WTC11 (cell line): ENCODE measurements around the gene CASD1. TPM values are rescaled to one million over a fixed set of nuclear protein-coding genes. Genes with fewer than 3 reads are reported as not detected.

Experiments
- ATAC-seq: fragments of 200-7000 bp; cut with Tn5 transposase; 2 replicates; pipeline ENCODE4 v1.10.0; 2021; ENCODE audit warnings: mild to moderate bottlenecking, moderate library complexity
- CTCF ChIA-PET: fragments of 300-600 bp; sonication (Branson Sonifier 250); formaldehyde crosslinking; loops from one replicate; lab custom pipeline; 2021; ENCODE audit warnings: antibody characterized with exemption; lab: Charles Lee
- POLR2A ChIA-PET: fragments of 350-600 bp; sonication (Branson Sonifier 250); formaldehyde crosslinking; loops from one replicate; lab custom pipeline; 2021; ENCODE audit warnings: antibody characterized with exemption; lab: Charles Lee
- DNase-seq: peaks from one replicate; pipeline ENCODE4 v3.0.0; 2021; ENCODE audit warnings: low spot score
- H3K27ac Mint-ChIP-seq: 2 replicates; pipeline ENCODE4 v1.8.0; 2021; ENCODE audit warnings: mixed read lengths
- H3K27me3 Mint-ChIP-seq: 2 replicates; pipeline ENCODE4 v1.8.0; 2021; ENCODE audit warnings: low read depth, mild to moderate bottlenecking, moderate library complexity, mixed read lengths
- H3K36me3 Mint-ChIP-seq: 2 replicates; pipeline ENCODE4 v1.8.0; 2021; ENCODE audit warnings: mixed read lengths
- H3K4me1 Mint-ChIP-seq: 2 replicates; pipeline ENCODE4 v1.8.0; 2022; ENCODE audit warnings: mixed read lengths
- H3K4me3 Mint-ChIP-seq: 2 replicates; pipeline ENCODE4 v1.8.0; 2021; ENCODE audit warnings: mild to moderate bottlenecking, moderate library complexity, mixed read lengths
- H3K9me3 Mint-ChIP-seq: 2 replicates; pipeline ENCODE4 v1.8.0; 2021; ENCODE audit warnings: mixed read lengths
- CREM ChIP-seq: sonication (generic); formaldehyde crosslinking; IDR thresholded peaks from 2 replicates; pipeline ENCODE4 v1.8.1; 2022; ENCODE audit warnings: mild to moderate bottlenecking, missing genetic modification reagents, moderate library complexity
- ESRRA ChIP-seq: sonication (generic); formaldehyde crosslinking; IDR thresholded peaks from 2 replicates; pipeline ENCODE4 v1.8.1; 2022; ENCODE audit warnings: mild to moderate bottlenecking, missing genetic modification reagents, borderline replicate concordance
- FOXP1 ChIP-seq: sonication (generic); formaldehyde crosslinking; IDR thresholded peaks from 2 replicates; pipeline ENCODE4 v1.8.0; 2022; ENCODE audit warnings: missing genetic modification reagents, mild to moderate bottlenecking, moderate library complexity, borderline replicate concordance
- GRHL2 ChIP-seq: fragments of 250-450 bp; sonication (Bioruptor Pico); IDR thresholded peaks from 2 replicates; pipeline ENCODE4 v1.8.0; 2022; ENCODE audit warnings: mild to moderate bottlenecking, moderate library complexity; ENCODE audit not compliant: insufficient replicate concordance, severe bottlenecking
- KAT7 ChIP-seq: sonication (generic); formaldehyde crosslinking; IDR thresholded peaks from 2 replicates; pipeline ENCODE4 v1.8.1; 2023; ENCODE audit warnings: missing genetic modification reagents, mild to moderate bottlenecking, borderline replicate concordance
- NR1H2 ChIP-seq: sonication (generic); formaldehyde crosslinking; IDR thresholded peaks from 2 replicates; pipeline ENCODE4 v1.9.0; 2021; ENCODE audit warnings: mild to moderate bottlenecking, moderate library complexity, missing genetic modification reagents
- NR2C2 ChIP-seq: sonication (generic); formaldehyde crosslinking; IDR thresholded peaks from 2 replicates; pipeline ENCODE4 v1.8.0; 2022; ENCODE audit warnings: mild to moderate bottlenecking, missing genetic modification reagents
- SOX15 ChIP-seq: fragments of 250-450 bp; sonication (Bioruptor Pico); IDR thresholded peaks from 2 replicates; pipeline ENCODE4 v1.9.0; 2021; ENCODE audit warnings: mild to moderate bottlenecking
- TEAD1 ChIP-seq: sonication (generic); formaldehyde crosslinking; IDR thresholded peaks from 2 replicates; pipeline ENCODE4 v1.8.0; 2022; ENCODE audit warnings: mild to moderate bottlenecking, missing genetic modification reagents
- ZBTB21 ChIP-seq: sonication (generic); formaldehyde crosslinking; IDR thresholded peaks from 2 replicates; pipeline ENCODE4 v1.8.1; 2023; ENCODE audit warnings: mild to moderate bottlenecking, missing genetic modification reagents, borderline replicate concordance
- ZNF138 ChIP-seq: sonication (generic); formaldehyde crosslinking; conservative IDR thresholded peaks from 2 replicates; pipeline ENCODE4 v1.8.1; 2022; ENCODE audit warnings: mild to moderate bottlenecking, moderate library complexity, missing genetic modification reagents
- ZNF232 ChIP-seq: sonication (generic); formaldehyde crosslinking; IDR thresholded peaks from 2 replicates; pipeline ENCODE4 v1.8.0; 2022; ENCODE audit warnings: mild to moderate bottlenecking, missing genetic modification reagents
- ZNF423 ChIP-seq: fragments of 250-450 bp; sonication (Bioruptor Pico); IDR thresholded peaks from 2 replicates; pipeline ENCODE4 v2.1.2; 2022; ENCODE audit warnings: mild to moderate bottlenecking, moderate library complexity
- total RNA-seq: library from RNA; stranded (reverse); gene quantifications from 3 replicates; pipeline ENCODE4 v1.2.3, GENCODE V29; 2021
- TF ChIP-seq, protein P1 (sequence below): sonication (generic); formaldehyde crosslinking; conservative IDR thresholded peaks from 2 replicates; pipeline ENCODE4 v1.8.1; 2023; ENCODE audit warnings: mild to moderate bottlenecking, low read depth, missing genetic modification reagents, moderate library complexity
- TF ChIP-seq, protein P2 (sequence below): fragments of 250-450 bp; sonication (Bioruptor Pico); conservative IDR thresholded peaks from 2 replicates; pipeline ENCODE4 v1.9.0; 2021; ENCODE audit warnings: mild to moderate bottlenecking
- TF ChIP-seq, protein P3 (sequence below): fragments of 250-450 bp; sonication (Bioruptor Pico); IDR thresholded peaks from 2 replicates; pipeline ENCODE4 v1.8.0; 2021; ENCODE audit warnings: mild to moderate bottlenecking
- TF ChIP-seq, protein P4 (sequence below): sonication (generic); formaldehyde crosslinking; IDR thresholded peaks from 2 replicates; pipeline ENCODE4 v1.8.0; 2023; ENCODE audit warnings: missing genetic modification reagents
- TF ChIP-seq, protein P5 (sequence below): sonication (generic); formaldehyde crosslinking; IDR thresholded peaks from 2 replicates; pipeline ENCODE4 v1.8.1; 2023; ENCODE audit warnings: mild to moderate bottlenecking, moderate library complexity, missing genetic modification reagents
- TF ChIP-seq, protein P6 (sequence below): sonication (generic); formaldehyde crosslinking; IDR thresholded peaks from 2 replicates; pipeline ENCODE4 v1.8.0; 2022; ENCODE audit warnings: mild to moderate bottlenecking, missing genetic modification reagents
- TF ChIP-seq, protein P7 (sequence below): sonication (generic); formaldehyde crosslinking; IDR thresholded peaks from 2 replicates; pipeline ENCODE4 v1.8.1; 2023; ENCODE audit warnings: mild to moderate bottlenecking, missing genetic modification reagents, moderate library complexity

CASD1 gene
- total RNA-seq, 1 experiment from 2014 or later: 19.5 TPM

DNA sequence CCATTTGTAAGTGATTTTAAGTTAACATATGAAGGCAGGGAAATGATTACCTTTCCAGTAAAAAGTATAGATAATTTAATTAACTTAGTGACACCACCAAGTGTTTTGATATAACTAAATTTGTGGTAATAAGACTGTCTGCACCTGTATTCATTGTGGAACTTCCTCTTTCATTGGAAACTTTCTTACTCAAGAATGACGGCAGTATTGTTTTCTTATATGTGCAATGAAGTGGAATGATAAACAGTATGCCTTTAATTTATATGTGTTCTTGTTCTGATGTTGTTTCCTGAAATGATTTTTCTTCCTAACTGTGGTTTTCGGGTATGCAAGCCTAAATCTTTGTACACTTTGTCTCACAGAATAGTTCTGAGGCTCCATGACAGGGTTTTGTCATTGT lies 46.4 kb downstream of the CASD1 start:
- DNase-seq (no peak), ATAC-seq (no peak)
- Mint-ChIP-seq H3K4me1 (no peaks in the 10 kb centered on the region), H3K27me3 (no peaks in the 10 kb centered on the region), H3K36me3 (peaks cover 20% of the 10 kb centered on the region), H3K4me3 (no peak overlapping the region), H3K9me3 (no peaks in the 10 kb centered on the region), H3K27ac (no peak overlapping the region)
- ChIA-PET POLR2A (no interaction called here), CTCF (no interaction called here)
- TF ChIP-seq TEAD1 (CRISPR knock-in tag) (no peak), ZNF232 (CRISPR knock-in tag) (no peak), KAT7 (CRISPR knock-in tag) (no peak), SOX15 (CRISPR knock-in tag) (no peak), CREM (CRISPR knock-in tag) (no peak), FOXP1 (CRISPR knock-in tag) (no peak), ZBTB21 (CRISPR knock-in tag) (no peak), GRHL2 (CRISPR knock-in tag) (no peak), ESRRA (CRISPR knock-in tag) (no peak), ZNF423 (CRISPR knock-in tag) (no peak), ZNF138 (CRISPR knock-in tag) (no peak), NR2C2 (CRISPR knock-in tag) (no peak), NR1H2 (no peak)
- TF ChIP-seq, protein P1, sequence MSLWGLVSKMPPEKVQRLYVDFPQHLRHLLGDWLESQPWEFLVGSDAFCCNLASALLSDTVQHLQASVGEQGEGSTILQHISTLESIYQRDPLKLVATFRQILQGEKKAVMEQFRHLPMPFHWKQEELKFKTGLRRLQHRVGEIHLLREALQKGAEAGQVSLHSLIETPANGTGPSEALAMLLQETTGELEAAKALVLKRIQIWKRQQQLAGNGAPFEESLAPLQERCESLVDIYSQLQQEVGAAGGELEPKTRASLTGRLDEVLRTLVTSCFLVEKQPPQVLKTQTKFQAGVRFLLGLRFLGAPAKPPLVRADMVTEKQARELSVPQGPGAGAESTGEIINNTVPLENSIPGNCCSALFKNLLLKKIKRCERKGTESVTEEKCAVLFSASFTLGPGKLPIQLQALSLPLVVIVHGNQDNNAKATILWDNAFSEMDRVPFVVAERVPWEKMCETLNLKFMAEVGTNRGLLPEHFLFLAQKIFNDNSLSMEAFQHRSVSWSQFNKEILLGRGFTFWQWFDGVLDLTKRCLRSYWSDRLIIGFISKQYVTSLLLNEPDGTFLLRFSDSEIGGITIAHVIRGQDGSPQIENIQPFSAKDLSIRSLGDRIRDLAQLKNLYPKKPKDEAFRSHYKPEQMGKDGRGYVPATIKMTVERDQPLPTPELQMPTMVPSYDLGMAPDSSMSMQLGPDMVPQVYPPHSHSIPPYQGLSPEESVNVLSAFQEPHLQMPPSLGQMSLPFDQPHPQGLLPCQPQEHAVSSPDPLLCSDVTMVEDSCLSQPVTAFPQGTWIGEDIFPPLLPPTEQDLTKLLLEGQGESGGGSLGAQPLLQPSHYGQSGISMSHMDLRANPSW (CRISPR knock-in tag): no peak
- TF ChIP-seq, protein P2, sequence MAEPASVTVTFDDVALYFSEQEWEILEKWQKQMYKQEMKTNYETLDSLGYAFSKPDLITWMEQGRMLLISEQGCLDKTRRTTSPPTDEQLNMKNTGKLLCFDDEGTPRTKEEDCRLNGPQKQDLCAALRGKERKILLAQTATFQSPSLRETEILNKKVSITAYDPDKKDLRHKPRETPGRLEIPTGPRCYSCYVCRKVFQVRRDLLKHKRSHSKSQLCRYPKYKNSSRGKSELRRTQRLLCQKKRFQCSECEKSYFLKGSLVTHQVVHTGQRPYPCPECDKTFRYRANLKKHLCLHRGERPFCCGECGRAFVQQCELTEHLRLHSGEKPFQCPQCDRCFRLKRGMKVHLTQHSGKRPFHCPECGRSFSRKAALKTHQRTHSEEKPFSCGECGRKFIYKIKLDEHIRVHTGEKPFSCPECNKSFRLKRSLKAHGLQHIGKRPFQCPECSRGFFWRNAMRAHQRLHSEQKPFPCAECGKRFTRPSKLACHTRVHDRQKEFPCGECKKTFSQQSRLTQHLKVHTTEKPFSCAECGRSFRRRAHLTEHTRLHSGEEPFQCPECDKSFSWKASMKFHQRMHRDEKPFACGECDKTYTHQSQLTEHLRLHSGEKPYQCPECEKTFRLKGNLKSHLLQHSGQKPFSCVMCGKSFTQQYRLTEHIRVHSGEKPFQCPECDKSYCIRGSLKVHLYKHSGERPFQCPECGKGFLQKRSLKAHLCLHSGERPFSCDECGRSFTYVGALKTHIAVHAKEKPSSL (CRISPR knock-in tag): no peak
- TF ChIP-seq, protein P3, sequence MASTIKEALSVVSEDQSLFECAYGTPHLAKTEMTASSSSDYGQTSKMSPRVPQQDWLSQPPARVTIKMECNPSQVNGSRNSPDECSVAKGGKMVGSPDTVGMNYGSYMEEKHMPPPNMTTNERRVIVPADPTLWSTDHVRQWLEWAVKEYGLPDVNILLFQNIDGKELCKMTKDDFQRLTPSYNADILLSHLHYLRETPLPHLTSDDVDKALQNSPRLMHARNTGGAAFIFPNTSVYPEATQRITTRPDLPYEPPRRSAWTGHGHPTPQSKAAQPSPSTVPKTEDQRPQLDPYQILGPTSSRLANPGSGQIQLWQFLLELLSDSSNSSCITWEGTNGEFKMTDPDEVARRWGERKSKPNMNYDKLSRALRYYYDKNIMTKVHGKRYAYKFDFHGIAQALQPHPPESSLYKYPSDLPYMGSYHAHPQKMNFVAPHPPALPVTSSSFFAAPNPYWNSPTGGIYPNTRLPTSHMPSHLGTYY (CRISPR knock-in tag): no peak
- TF ChIP-seq, protein P4, sequence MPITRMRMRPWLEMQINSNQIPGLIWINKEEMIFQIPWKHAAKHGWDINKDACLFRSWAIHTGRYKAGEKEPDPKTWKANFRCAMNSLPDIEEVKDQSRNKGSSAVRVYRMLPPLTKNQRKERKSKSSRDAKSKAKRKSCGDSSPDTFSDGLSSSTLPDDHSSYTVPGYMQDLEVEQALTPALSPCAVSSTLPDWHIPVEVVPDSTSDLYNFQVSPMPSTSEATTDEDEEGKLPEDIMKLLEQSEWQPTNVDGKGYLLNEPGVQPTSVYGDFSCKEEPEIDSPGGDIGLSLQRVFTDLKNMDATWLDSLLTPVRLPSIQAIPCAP (CRISPR knock-in tag): no peak
- TF ChIP-seq, protein P5, sequence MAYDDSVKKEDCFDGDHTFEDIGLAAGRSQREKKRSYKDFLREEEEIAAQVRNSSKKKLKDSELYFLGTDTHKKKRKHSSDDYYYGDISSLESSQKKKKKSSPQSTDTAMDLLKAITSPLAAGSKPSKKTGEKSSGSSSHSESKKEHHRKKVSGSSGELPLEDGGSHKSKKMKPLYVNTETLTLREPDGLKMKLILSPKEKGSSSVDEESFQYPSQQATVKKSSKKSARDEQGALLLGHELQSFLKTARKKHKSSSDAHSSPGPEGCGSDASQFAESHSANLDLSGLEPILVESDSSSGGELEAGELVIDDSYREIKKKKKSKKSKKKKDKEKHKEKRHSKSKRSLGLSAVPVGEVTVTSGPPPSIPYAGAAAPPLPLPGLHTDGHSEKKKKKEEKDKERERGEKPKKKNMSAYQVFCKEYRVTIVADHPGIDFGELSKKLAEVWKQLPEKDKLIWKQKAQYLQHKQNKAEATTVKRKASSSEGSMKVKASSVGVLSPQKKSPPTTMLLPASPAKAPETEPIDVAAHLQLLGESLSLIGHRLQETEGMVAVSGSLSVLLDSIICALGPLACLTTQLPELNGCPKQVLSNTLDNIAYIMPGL (CRISPR knock-in tag): no peak
- TF ChIP-seq, protein P6, sequence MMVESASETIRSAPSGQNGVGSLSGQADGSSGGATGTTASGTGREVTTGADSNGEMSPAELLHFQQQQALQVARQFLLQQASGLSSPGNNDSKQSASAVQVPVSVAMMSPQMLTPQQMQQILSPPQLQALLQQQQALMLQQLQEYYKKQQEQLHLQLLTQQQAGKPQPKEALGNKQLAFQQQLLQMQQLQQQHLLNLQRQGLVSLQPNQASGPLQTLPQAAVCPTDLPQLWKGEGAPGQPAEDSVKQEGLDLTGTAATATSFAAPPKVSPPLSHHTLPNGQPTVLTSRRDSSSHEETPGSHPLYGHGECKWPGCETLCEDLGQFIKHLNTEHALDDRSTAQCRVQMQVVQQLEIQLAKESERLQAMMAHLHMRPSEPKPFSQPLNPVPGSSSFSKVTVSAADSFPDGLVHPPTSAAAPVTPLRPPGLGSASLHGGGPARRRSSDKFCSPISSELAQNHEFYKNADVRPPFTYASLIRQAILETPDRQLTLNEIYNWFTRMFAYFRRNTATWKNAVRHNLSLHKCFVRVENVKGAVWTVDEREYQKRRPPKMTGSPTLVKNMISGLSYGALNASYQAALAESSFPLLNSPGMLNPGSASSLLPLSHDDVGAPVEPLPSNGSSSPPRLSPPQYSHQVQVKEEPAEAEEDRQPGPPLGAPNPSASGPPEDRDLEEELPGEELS: no peak
- TF ChIP-seq, protein P7, sequence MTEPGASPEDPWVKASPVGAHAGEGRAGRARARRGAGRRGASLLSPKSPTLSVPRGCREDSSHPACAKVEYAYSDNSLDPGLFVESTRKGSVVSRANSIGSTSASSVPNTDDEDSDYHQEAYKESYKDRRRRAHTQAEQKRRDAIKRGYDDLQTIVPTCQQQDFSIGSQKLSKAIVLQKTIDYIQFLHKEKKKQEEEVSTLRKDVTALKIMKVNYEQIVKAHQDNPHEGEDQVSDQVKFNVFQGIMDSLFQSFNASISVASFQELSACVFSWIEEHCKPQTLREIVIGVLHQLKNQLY (CRISPR knock-in tag): no peak
